ENCODE measurements around the gene HPD.

The HPD gene

GRCh38 chr12:121808623-121809022 lies 50.0 kb downstream of the HPD start:
- TF ChIP-seq MAX (IDR thresholded peaks at IDR 0.05; ENCODE audit: low read depth, low read length) (no peak), POLR2A (IDR thresholded peaks at IDR 0.05; ENCODE audit: extremely low read depth, insufficient read length) (no peak), CTCF (IDR thresholded peaks at IDR 0.05; ENCODE audit: low read depth, low read length) (no peak), MYC (IDR thresholded peaks at IDR 0.05; ENCODE audit: low read depth, low read length) (no peak)
- no peak for DNase-seq (ENCODE audit: low read depth)
- no peak overlapping the region for H3K4me3 ChIP-seq (ENCODE audit: low read depth, low read length)

GRCh38 chr12:121807642-121808347 lies 50.9 kb downstream of the HPD start:
- TF ChIP-seq MAX (IDR thresholded peaks at IDR 0.05; ENCODE audit: low read depth, low read length) (no peak), MYC (IDR thresholded peaks at IDR 0.05; ENCODE audit: low read depth, low read length) (no peak), POLR2A (IDR thresholded peaks at IDR 0.05; ENCODE audit: extremely low read depth, insufficient read length) (no peak), CTCF (IDR thresholded peaks at IDR 0.05; ENCODE audit: low read depth, low read length) (no peak)

GRCh38 chr12:121806546-121807423 lies 51.9 kb downstream of the HPD start:
- TF ChIP-seq MYC (IDR thresholded peaks at IDR 0.05; ENCODE audit: low read depth, low read length) (no peak), MAX (IDR thresholded peaks at IDR 0.05; ENCODE audit: low read depth, low read length) (no peak), CTCF (IDR thresholded peaks at IDR 0.05; ENCODE audit: low read depth, low read length) (no peak), POLR2A (IDR thresholded peaks at IDR 0.05; ENCODE audit: extremely low read depth, insufficient read length) (no peak)
- DNase-seq (ENCODE audit: low read depth): no peak
- peak overlapping the region; percentile 76 for H3K4me3 ChIP-seq (ENCODE audit: low read depth, low read length)

More at GRCh38 chr12:121807642-121808347, 50.9 kb downstream of the HPD start:
- no peak for DNase-seq (ENCODE audit: low read depth)
- H3K4me3 ChIP-seq (ENCODE audit: low read depth, low read length): no peak overlapping the region

GRCh38 chr12:121806009-121806545 lies 52.6 kb downstream of the HPD start:
- DNase-seq (ENCODE audit: low read depth): peak; percentile 32
- peak overlapping the region; percentile 76 for H3K4me3 ChIP-seq (ENCODE audit: low read depth, low read length)

More at GRCh38 chr12:121806009-121806545, 52.6 kb downstream of the HPD start:
- TF ChIP-seq MYC (IDR thresholded peaks at IDR 0.05; ENCODE audit: low read depth, low read length): no peak
- TF ChIP-seq MAX (IDR thresholded peaks at IDR 0.05; ENCODE audit: low read depth, low read length): no peak
- no peak for TF ChIP-seq CTCF (IDR thresholded peaks at IDR 0.05; ENCODE audit: low read depth, low read length)
- TF ChIP-seq POLR2A (IDR thresholded peaks at IDR 0.05; ENCODE audit: extremely low read depth, insufficient read length): no peak
